G401.6 (cell line): ENCODE results near the gene SERPINA4.
"Not testable (repeated sequence)": the region's sequence is repeated elsewhere in the genome, so short reads cannot be mapped to it uniquely, and the experiment has no call there.

ENCODE experiments used
- FAIRE-seq: peaks from 2 replicates; lab custom pipeline; 2012; peaks lifted over from hg19 to GRCh38; lab: Jason Lieb, UNC

SERPINA4 gene

DNA sequence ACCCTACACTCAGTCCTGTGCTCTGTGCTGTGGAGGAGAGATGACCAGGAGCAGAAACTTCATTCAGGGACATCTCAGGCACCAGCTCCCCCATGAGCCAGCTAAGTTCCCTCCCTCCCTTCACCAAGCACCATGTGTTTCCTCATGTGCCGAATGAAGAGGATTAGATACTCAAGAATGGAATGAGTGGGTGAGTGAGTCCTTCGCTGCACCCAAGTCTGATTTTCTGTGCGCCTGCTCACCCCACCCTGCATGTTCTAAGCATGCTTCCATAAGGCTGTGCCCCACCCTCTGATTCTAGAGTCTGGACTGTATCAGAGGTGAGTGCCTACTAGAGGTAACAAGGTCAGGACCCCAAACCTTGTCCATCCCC, 32.1 kb downstream of the SERPINA4 start:
- no peak for FAIRE-seq

- FAIRE-seq = no peak
These were observed 32.6 kb downstream of the SERPINA4 start for GRCh38 chr14:94593749-94594431.

DNA sequence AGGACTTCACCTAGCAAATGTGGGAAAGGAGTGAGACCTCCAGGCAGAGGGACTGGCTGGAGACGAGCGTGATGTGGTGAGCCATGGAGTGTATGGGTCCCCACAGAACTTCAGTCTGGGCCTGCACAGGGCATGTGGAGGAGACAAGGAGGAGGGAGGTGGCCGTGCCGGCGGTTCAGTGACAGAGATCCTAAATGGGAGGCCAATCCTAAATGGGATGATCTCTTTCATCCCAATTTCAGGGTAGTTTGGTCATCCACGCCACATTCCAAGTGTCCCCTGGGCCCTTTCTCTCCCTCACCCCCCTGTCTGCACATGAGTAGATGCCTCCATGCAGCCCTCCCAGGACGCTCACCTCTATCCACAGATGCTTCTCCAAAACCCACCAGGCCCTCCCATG, 33.2 kb downstream of the SERPINA4 start:
- FAIRE-seq = no peak

- no peak for FAIRE-seq
These were observed 34.7 kb downstream of the SERPINA4 start for GRCh38 chr14:94595912-94596311.

- no peak for FAIRE-seq
These were observed 35.1 kb downstream of the SERPINA4 start for GRCh38 chr14:94596361-94596760.

- FAIRE-seq = no peak
These were observed 36.5 kb downstream of the SERPINA4 start for GRCh38 chr14:94597788-94598187.

- no peak for FAIRE-seq
These were observed 37.2 kb downstream of the SERPINA4 start for GRCh38 chr14:94598506-94598815.

GRCh38 chr14:94598816-94599655, 37.8 kb downstream of the SERPINA4 start:
- FAIRE-seq = no peak

DNA sequence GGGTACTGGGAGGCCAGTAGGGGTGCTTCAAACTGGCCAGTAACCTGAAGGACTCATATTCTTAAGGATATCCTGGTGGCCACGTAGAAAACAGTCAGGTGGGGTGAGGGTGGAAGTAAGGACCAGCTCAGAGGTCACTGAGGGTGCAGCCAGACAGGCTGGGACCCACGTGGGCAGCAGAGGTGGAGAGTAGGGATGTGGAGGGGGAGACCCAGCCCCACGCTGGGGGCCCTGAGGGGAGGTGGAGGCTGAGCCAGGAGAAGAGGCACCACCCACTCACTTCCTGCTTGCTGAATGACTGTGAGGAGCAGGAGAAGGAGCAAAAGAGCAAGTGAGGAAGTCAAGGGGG, 38.4 kb downstream of the SERPINA4 start:
- no peak for FAIRE-seq

GRCh38 chr14:94600148-94600545, 38.9 kb downstream of the SERPINA4 start:
- no peak for FAIRE-seq

GRCh38 chr14:94601884-94602391, 40.7 kb downstream of the SERPINA4 start:
- no peak for FAIRE-seq

GRCh38 chr14:94602722-94603121, 41.5 kb downstream of the SERPINA4 start:
- FAIRE-seq = no peak

DNA sequence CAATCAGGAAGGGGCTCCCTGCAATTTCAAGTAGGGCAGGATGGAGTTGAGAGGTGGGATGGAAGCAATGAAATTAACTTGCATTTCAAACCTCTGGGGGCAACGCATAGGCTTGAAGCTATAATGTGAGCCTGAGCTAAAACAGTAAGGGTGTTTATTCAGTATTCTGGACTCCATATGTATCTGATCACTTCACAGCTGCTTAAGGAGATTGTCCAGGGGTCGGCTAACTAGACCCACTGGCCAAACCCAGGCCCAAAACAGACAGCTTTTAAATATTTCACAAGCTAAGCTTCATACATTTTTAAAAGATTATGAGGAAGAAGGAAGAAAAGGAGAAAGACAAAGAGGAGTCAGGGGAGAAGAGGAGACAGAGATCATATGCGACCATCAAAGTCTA, 44.1 kb downstream of the SERPINA4 start:
- no peak for FAIRE-seq

GRCh38 chr14:94608966-94609365, 47.7 kb downstream of the SERPINA4 start:
- not testable (repeated sequence) for FAIRE-seq

DNA sequence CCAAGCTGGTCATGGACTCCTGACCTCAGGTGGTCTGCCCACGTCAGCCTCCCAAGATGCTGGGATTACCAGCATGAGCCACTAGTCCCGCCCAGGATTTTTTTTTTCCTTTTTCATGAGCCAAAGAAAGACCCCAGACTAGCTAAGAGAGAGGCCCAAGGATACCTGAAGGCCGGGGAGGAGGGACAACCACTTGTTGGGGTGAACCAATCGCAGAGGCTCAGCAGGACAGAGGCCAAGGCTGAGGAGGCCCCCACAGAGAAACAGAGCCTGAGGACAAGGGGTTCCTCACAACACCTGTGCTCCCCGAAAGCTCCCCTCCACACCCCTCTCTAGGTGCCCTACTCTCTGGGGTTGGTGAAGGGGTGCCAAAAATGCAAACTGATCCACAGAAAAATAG, 49.9 kb downstream of the SERPINA4 start:
- FAIRE-seq = no peak

GRCh38 chr14:94612174-94612573, 50.9 kb downstream of the SERPINA4 start, which contains the start of gene SERPINA3:
Gene SERPINA3 (plus strand): TSS chr14:94612391. CDS start chr14:94614442, 2,051 bp downstream.
- no peak for FAIRE-seq

DNA sequence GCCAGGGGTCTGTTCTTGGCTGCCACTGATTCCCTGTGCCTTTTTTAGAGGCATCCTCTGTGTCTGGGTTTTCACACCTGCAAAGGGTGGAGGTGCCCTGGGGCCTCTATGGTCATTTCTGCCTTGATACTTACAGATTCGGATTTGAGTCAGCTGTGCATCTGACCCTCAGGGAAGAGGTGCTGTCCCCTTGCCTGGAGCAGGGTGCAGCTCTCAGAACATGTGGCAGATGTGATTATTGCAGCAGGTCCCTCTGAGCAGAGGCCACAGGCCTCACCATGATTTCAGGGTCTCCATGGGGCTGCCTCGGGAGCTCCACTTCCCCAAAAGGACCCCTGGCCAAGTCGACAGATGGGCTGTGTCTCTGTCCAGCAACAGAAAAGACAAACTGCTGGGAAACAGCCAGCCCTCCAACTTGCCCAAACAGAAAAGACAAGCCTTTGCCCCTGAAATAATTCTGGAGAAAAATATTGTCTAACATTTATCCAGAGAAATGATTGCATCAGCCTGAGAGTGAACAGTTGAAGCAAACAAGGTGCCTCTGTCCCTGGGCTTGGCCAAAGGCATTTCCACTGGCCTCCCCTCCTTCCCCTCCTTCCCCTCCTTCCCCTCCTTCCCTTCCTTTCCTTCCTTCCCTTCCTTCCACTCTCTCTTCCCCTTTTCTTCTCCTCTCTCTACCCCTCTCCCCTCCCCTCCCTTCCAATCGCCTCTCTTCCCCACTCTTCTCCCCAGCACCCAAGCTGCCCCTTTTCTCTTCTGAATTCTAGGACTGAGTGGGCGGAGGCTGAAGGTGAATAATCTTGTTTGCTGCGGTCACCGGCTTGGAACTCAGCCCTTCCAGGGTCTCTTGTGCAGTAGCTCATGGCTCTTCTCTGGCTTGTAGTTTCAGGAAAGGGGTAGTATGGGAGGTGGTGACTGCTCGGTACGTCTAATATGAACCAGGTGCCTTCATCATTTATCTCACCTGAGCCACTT, 51.6 kb downstream of the SERPINA4 start:
- no peak for FAIRE-seq

- no peak for FAIRE-seq
These were observed 52.7 kb downstream of the SERPINA4 start for GRCh38 chr14:94613720-94614644.

GRCh38 chr14:94614802-94615201, 53.6 kb downstream of the SERPINA4 start:
- FAIRE-seq = no peak

- no peak for FAIRE-seq
These were observed 54.0 kb downstream of the SERPINA4 start for GRCh38 chr14:94615254-94615653.

GRCh38 chr14:94615823-94616570, 54.8 kb downstream of the SERPINA4 start:
- no peak for FAIRE-seq
